NCI-H510A treated with DMSO at 0.1 percent for 48 hours (cell line): ENCODE data around the gene TENM4.

ENCODE experiments used
- DNase-seq: peaks from one replicate; lab custom pipeline; 2025; lab: John Stamatoyannopoulos, UW

Gene TENM4

DNA sequence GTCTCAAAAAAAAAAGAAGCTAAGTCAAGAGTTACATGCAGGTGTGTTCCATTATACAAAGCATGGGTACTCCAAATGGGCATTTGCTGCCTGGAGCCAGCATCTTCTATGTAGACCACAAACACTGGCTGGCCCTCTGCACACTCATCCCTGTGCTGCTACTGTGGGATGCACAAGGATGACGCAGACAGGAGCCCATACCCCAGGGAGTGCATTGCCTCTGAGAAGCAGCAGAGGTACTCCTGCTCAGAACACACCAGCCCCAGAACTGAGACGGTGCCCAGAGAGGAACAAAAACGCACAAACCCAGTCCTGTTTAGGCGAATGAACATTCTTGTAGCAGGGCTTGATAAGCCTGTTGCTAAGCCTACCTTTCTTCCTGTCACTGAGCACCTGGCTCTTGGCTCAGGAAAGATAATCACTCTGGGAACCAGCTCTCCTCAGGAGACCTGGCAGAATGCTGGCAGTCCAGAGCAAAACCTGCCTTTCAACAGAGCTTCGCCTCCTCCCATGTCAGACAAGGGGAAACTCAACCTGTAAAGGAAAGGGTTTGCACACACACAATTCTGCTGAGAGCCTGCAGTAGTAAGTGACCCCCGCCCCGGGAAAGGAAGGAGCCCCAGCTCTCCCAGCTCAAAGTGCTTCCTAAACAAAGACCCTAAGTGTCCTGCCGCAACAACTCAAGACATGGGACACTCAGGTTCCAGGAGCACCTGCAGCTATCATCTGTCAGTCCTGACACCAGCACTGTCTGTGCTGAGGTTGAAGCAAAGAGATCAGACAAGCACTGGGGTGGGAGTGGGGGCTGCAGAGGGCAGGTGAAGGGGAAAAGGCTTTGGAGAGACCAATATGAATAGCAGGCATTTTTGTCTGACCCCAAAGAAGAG, 145.7 kb downstream of the TENM4 start:
- peak; percentile 28 for DNase-seq

DNA sequence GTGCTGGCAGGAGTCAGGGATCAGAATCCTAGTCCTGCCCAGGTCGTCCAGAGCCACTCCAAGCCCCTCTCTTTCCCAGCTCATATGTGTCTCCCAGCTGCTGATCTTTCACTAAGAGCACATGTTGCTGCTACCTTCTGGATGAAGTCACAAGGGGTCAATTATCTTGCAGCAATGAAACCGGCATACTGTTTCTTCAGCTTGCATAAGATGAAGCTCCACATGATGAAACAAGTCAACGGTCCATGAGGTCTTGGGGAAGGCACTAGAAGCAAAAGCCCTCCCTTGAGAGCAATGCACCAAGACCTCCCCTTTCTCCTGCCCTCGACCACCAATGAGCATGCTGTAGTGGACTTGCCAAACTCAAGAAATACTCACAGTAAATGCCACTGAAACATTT, 148.9 kb downstream of the TENM4 start:
- no peak for DNase-seq

DNA sequence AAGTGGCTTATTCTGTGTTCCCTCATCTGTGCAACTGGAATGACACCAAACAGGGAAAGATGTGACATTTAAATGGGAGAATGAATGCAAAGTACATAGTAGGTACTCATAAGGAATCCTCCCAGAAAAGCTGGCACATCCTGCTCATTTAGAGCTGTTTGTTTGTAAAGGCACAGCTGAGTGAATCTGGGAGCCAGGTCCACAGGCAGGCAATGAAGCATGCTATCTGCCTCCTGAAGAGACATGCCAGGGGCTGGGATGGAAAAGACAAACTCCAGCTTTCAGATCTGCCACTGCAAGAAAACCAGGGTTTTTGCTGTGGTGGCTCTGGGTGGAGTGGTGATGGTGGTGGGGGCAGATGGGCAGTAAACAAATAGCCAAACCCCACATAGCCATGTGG, 150.1 kb downstream of the TENM4 start:
- no peak for DNase-seq

DNA sequence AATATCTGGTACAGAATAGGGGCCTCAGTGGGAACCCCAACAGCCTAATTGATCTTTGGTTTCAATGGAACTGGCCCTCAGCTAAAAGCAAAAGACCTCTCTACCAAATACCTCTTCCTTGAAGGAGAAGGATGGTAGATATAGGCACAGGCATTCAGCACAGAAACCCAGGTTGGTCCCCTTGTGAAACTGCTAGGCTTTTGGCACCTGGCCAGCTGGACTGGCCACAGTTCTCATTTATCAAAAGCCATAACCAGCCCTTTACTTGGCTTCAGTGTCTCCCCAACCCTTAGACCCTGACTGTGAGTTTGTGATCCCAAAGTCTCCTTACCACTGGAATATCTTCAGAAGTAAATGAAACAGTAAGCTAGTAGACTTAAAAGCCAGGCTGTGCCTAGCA, 152.9 kb downstream of the TENM4 start:
- no peak for DNase-seq

DNA sequence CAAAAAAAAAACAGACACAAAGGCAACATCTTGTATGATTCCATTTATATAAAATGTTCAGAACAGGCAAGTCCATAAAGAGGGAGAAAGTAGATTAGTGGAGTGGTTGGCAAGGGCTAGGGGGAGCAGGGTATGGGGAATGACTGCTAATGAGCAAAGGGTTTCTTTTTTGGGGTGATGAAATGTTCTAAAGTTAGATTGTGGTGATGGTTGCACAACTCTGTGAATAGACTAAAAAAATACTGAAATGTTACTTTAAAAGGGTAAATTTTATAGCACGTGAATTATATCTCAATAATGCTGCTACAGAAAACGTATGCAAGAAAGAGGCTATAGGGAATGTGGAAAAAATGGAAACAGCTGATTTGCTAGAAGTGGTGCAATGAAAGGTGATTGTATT, 155.1 kb downstream of the TENM4 start:
- DNase-seq = no peak

DNA sequence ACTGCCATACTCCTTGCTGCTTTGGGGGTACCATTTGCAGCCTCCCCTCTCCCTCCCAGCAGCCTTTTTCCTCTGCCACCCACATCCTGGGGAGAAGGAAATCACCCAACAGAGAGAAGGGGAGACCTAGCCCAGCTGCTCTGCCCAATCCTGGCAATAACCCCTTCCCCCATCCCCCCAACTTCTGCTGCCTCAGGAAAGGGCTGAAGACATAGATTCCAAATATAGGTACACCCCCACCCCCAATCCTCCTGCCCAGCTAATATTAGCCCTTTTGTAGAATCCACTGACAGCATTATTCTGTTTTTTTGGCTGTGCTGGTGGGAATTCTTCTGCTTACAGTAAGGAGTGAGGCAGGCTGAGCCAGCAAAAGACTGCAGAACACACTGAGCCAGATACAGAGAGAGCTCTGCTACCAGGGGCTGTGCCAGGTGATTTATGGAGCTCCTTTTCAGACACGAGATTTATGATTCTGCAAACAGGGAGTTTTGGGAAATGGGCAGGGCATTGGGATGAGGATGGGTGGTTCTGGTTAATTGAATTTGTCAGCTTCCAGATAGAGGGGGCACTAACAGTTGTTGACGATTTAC, 164.0 kb downstream of the TENM4 start:
- DNase-seq = no peak

DNA sequence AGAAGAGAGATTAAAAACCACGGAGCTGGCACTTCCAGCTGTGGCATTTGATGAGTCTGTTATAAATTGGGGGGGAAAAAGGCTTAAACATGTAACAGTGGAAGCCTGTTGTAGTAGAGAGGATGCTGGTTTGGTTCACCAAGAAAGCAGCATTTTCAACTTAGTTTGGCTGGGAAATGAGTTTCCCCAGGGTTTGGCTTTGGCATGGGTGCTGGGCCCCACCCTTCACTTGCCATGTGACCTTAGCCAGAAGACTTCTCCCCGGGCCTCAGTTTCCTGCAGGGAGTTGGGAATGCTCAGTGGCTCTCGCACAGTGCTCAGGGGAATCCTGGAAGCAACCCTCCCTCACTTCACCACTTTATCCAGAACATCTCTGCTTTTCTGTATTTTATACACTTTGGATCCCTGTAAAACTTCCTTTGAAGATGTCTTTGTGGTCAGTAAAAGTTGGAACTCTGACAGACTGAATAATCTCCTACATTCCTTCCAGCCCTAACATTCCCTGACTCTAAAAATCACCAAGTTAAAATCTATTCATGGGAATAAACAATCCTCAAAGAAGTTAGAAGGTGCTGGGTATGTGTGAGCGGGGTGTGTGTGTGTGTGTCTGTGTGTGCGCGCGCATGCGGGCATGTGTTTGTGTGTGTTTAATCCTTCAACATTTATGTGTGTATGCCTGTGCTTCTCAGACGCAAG, 166.0 kb downstream of the TENM4 start:
- DNase-seq = no peak

DNA sequence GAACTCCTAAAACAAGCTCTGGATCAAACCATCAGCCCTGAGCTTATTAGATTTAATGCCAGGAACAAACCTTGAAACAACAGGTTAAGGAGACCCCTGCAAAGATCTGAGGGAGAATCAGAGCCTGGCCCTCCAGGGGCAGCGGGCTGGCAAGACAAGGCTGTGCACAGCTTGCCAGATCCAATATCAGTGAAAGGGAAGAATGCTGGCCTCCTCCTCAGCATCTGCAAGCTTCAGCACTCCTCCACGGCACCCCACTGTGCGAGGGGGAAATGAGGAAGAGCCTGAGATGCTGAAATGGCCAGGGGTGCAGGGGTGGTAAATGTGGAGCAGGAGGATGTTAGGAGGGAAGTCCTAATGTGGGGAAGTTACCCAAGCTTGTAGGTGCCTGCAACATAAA, 167.0 kb downstream of the TENM4 start:
- DNase-seq = no peak

DNA sequence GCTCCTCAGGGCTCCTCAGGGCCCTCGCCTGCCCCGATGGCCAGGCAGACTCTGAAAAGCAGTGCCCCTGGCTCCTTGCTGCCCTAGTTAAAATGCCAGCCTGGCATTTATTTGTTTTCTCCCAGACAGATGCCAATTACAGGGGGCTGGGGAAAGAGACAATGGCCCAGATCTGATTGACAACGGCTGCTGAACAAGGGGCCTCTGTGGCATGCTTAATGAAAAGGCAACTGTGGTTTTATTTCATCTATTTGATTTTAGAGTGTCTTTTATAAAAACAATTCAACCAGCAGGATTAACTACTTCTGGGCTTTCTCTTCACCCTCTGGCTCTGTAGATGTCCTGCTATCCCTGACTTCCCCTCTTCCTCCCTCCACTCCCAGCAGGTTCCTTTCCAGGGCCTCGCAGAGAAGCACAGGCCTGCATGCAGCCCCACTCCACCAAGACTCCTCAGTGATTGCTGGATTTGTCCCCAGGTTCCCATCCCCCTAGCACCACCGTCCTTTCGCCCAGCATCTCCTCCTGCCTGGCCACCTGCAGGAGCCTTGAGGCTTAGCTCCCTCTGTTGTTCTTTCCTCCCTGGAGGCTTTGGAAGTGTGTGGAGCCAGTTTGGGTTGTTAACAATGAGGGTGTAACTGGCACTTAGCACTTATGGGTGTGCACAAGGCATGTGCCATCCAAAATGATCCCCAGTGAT, 171.1 kb downstream of the TENM4 start:
- no peak for DNase-seq

DNA sequence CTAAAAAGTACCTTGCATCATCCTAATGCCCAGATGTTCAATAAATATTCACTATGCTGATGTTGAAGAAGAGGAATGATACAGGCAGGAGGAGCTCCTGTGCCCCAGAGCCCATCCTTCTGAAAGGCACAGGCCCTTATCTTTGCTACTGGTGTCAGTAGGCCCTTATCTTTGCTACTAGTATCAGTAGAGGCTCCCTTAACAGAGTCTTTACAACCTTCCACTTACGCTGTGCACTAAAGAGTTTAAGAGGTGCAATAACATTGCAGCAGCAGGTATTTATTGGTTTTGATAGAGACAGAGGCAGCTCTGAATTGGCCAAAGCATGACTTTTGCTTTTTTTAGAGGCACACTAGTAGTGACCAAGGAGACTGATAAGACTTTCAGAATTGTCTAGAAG, 174.4 kb downstream of the TENM4 start:
- DNase-seq = no peak

DNA sequence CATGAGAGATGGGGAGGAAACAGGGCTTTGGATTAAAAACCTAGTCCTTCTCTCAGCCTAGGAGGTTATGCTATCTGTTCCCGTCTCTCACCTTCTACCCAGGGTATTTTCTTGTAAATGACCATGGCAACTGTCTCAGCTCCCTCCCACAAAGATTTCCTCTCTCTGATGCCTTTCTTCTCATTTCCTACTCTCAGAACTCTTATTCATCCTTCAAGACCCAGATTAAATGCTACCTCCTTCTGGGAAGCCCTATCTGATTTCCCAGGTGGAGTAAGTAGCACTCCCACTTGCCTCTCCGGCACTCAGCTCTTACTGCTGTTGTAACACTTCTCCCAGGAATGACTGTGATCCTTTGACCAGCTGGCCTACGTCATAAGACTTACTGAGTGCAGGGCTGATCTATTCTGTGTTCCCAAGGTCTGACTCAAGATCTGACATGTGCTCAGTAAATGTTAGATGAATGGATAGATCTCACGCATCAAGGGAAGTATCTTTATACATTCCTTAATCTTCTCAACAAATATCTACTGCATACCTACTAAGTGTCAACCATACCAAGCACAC, 175.0 kb downstream of the TENM4 start:
- no peak for DNase-seq

DNA sequence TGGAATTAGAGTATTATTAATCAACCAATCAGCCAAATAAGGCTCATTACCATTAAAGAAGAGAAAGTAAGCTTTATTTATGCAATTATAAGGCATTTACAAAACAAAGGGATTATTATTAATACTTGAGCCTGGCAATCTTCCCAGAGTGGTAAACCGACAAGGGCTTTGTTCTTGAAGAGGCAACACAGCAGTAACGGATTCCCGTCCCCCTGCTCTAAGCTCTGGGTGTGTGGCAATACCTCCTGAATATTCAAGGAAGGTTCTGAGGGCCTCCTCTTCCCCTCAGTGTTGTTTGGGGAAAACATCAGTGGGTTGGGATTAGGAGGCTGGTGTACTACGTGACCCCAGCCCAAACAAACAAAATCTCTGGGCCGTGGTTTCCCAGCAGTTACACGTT, 176.5 kb downstream of the TENM4 start:
- no peak for DNase-seq

DNA sequence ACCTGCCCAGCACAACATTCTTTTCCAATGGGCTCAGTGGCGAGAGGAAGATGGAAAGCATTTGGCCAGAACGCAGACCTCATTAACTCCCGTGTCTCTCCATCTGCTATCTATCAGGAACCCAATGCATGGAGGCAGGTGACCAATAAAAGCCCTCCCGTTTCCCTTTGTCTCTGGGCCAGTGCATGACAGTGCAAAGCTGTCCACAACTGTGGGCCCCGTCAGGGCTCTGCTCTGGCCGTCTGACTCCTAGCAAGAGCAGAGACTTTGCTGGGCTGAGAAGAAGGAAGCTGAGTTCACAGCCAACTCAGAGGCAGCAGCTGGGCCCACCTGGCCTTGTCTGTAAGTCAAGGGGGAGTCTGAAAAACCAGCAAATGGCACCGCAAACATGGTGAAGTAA, 177.8 kb downstream of the TENM4 start:
- DNase-seq = no peak

DNA sequence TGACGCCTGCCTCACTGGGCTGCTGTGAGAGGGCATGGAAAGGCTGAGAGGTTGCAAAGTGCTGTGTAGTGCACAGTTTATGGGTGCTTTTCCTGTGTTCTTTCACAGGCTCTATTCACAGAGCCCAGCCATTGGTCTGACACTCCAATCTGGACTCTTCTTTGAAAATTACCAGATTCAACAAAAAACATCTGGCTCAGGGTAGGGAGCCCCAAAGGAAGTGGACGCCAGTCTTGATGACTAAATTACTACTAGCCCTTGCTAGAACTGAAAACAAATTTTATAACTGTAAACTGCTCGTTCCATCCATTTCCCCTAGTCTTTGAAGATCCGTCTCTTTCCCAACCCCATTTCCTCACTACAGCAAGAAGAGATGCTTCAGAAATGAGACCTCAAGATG, 178.6 kb downstream of the TENM4 start:
- no peak for DNase-seq

DNA sequence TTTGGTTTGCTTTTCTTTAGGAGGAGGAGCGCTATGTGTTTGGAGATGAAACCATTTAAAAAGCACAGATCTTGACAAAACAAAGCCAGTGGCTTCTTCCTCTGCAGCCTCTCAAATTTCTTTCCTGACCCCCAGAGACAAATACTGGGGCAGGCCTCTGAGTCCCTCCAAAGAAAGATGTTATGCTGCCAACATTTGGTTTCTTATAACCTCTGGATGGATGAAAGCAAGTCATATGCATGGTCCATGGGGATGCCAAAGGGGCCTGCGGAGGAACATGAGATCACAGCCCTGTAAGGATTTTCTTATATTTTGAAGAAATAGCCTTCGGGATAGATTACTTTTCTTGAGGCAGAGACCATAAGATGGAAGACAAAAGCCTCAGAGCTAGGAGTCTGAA, 179.1 kb downstream of the TENM4 start:
- DNase-seq = no peak

DNA sequence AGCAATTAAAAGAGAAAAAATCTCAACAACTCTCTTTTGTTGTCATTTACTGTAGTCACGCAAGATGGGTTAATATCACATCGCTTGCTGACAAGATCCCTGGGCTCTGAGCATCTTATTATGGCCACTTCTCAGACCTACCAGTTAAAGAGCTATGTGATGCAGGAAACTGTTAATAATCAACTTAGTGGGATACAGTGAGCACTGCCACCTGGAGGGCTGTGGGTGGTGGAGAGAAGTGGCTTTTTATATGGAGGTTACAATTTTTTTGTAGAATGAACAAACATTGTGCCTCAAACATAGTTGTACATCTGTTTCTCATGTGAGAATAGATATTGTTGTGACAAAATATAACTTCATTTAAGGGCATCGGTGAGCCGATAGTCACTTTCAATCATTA, 181.0 kb downstream of the TENM4 start:
- DNase-seq = no peak

DNA sequence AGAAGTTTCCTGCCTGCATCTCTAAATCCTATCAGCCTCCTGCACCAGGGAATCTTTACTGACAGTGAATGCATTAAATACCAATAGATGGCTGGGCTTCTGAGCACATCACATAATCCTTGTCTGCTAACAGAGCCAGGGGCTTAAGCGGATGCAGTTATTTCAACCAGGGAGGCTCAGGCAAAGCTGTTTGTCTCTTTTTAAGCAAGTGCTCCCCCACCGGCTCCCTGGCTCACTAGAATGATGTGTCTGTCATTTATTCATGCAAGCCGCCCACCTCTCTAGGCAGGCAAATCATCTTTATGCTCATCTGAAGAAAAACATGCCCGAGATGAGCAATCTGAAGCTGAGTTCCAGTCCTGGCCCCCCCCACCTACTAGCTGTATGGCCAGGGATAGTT, 182.3 kb downstream of the TENM4 start:
- no peak for DNase-seq

DNA sequence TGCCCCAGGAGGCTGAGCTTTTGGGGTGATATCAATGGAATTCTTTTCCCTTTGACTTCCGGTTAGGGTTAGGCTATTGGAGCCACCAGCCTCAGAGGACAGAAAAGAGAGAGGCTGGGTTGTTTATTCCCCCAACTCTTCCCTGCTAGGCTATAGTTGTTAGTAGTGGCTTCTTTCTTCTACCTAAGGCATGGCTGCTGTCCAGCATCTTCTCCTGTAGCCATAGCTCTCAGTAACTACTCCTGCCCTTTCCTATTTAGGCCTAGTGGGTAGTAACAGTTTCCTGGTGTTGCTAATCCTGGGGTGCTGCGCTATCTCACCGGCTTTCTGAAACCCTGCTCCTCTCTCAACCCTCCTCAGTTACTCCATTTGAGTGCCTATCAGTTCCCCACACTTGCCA, 184.9 kb downstream of the TENM4 start:
- no peak for DNase-seq

DNA sequence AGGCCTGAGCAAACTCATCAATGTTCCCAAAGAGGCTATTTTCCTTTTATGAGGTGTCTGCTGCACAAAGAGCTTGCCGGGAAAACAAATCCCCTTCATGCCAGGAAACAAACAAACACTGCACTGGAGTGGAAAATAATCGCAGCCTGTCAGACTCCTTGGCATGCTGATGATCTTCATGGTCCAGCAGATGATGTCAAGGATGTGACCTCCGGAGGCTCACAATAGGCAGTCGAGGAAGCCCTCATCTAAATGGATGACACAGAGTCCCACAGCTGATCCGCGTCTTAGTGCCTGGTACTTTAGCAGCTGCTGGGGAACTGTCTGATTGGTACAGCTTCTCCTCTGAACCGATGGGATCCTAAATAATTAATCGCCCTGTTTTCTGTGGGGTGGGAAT, 187.6 kb downstream of the TENM4 start:
- no peak for DNase-seq

DNA sequence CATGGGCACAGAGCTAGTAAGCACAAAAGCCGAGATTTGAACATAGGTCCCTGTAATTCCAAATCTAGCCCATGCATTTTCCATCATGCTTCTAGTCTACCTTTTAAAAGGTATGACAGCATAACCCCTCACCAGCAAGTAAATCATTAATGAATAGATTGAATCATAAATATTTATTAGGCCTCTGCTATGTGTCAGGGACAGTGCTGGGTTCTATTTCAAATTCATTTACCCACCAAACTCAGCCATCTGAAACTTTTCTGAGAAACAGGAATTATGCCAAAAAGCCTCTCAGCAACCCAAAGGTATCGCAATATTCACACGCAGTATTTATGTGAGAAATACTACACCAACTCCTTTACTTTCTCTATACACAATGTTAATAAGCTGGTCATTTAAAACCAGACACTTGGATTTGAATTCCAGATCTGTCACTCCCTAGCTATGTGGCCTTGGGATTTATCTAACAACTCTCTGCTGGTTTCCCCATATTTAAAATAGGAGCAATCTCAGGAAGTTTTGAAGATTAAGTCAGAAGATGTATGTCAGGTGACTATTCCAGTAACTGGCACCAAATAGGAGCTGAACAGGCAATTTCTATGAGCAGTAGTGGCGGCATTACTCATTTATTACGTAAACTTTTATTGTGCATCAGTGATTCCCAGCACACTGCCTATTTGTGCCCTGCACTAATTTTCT, 191.4 kb downstream of the TENM4 start:
- no peak for DNase-seq

DNA sequence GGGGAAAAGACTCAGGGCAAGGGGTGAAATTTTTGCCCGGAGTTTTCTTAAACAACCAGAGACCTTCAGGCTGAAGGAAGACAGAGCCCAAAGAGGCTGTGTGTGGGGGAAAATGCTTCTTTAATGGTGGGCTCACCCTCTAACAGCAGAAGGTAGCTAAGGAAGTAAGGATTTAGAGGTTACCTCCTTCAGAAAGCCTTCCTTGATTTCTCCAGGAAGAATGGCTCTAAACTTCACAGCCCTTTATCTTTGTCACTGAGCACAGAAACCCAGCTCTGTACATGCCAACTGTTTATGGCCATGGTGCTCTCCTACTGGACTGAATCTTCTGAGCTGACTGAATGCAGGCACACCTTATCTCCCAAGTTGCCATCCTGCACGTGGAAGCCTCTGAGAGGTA, 196.0 kb downstream of the TENM4 start:
- DNase-seq = no peak
